WI38 (cell line): Measurements from ENCODE around the gene TTC4.

Experiments used
- H3K4me3 ChIP-seq: 2 replicates; pipeline ENCODE4 v1.5.1; 2011; ENCODE audit warnings: low read depth, mild to moderate bottlenecking, control low read depth, low read length
- CTCF ChIP-seq: IDR thresholded peaks from 2 replicates; pipeline ENCODE4 v1.5.1; 2012; ENCODE audit warnings: low read depth, mild to moderate bottlenecking, control low read depth, low read length

The TTC4 gene

GRCh38 chr1:54679706-54680105 is 36.0 kb upstream of the TTC4 start:
- no peak for TF ChIP-seq CTCF
- H3K4me3 ChIP-seq, result no peak overlapping the region

- H3K4me3 ChIP-seq, result no peak overlapping the region
- TF ChIP-seq CTCF, result no peak
Observed at GRCh38 chr1:54680387-54680786, 35.3 kb upstream of the TTC4 start.

- no peak overlapping the region for H3K4me3 ChIP-seq
Observed at GRCh38 chr1:54681358-54681757, 34.3 kb upstream of the TTC4 start.

GRCh38 chr1:54683453-54683852 is 32.2 kb upstream of the TTC4 start:
- TF ChIP-seq CTCF, result no peak
- H3K4me3 ChIP-seq, result no peak overlapping the region

More at GRCh38 chr1:54681358-54681757, 34.3 kb upstream of the TTC4 start:
- TF ChIP-seq CTCF, result no peak

GRCh38 chr1:54685335-54685905 is 30.2 kb upstream of the TTC4 start:
- no peak for TF ChIP-seq CTCF
- H3K4me3 ChIP-seq, result no peak overlapping the region

- no peak overlapping the region for H3K4me3 ChIP-seq
- no peak for TF ChIP-seq CTCF
Observed at GRCh38 chr1:54686155-54686554, 29.5 kb upstream of the TTC4 start.

GRCh38 chr1:54694771-54695170 is 20.9 kb upstream of the TTC4 start:
- H3K4me3 ChIP-seq, result no peak overlapping the region
- no peak for TF ChIP-seq CTCF
